WTC11 (cell line): ENCODE results near the gene MAX. TPM values are rescaled to one million over a fixed set of nuclear protein-coding genes. Genes with fewer than 3 reads are reported as not detected.

Experiments used
- ATAC-seq: fragments of 200-7000 bp; cut with Tn5 transposase; 2 replicates; pipeline ENCODE4 v1.10.0; 2021; ENCODE audit warnings: mild to moderate bottlenecking, moderate library complexity
- CTCF ChIA-PET: fragments of 300-600 bp; sonication (Branson Sonifier 250); formaldehyde crosslinking; loops from one replicate; lab custom pipeline; 2021; ENCODE audit warnings: antibody characterized with exemption; lab: Charles Lee
- POLR2A ChIA-PET: fragments of 350-600 bp; sonication (Branson Sonifier 250); formaldehyde crosslinking; loops from one replicate; lab custom pipeline; 2021; ENCODE audit warnings: antibody characterized with exemption; lab: Charles Lee
- DNase-seq: peaks from one replicate; pipeline ENCODE4 v3.0.0; 2021; ENCODE audit warnings: low spot score
- H3K27ac Mint-ChIP-seq: 2 replicates; pipeline ENCODE4 v1.8.0; 2021; ENCODE audit warnings: mixed read lengths
- H3K27me3 Mint-ChIP-seq: 2 replicates; pipeline ENCODE4 v1.8.0; 2021; ENCODE audit warnings: low read depth, mild to moderate bottlenecking, moderate library complexity, mixed read lengths
- H3K36me3 Mint-ChIP-seq: 2 replicates; pipeline ENCODE4 v1.8.0; 2021; ENCODE audit warnings: mixed read lengths
- H3K4me1 Mint-ChIP-seq: 2 replicates; pipeline ENCODE4 v1.8.0; 2022; ENCODE audit warnings: mixed read lengths
- H3K4me3 Mint-ChIP-seq: 2 replicates; pipeline ENCODE4 v1.8.0; 2021; ENCODE audit warnings: mild to moderate bottlenecking, moderate library complexity, mixed read lengths
- H3K9me3 Mint-ChIP-seq: 2 replicates; pipeline ENCODE4 v1.8.0; 2021; ENCODE audit warnings: mixed read lengths
- EMX1 ChIP-seq: fragments of 250-450 bp; sonication (Bioruptor Pico); IDR thresholded peaks from 2 replicates; pipeline ENCODE4 v1.8.0; 2021; ENCODE audit warnings: mild to moderate bottlenecking
- GABPB1 ChIP-seq: sonication (generic); formaldehyde crosslinking; IDR thresholded peaks from 2 replicates; pipeline ENCODE4 v1.8.1; 2023; ENCODE audit warnings: mild to moderate bottlenecking, missing genetic modification reagents
- NFE2L1 ChIP-seq: sonication (generic); formaldehyde crosslinking; IDR thresholded peaks from 2 replicates; pipeline ENCODE4 v1.8.1; 2023; ENCODE audit warnings: missing genetic modification reagents
- NFYB ChIP-seq: sonication (generic); formaldehyde crosslinking; conservative IDR thresholded peaks from 2 replicates; pipeline ENCODE4 v1.8.0; 2022; ENCODE audit warnings: low read depth, missing genetic modification reagents
- NR1H2 ChIP-seq: sonication (generic); formaldehyde crosslinking; IDR thresholded peaks from 2 replicates; pipeline ENCODE4 v1.9.0; 2021; ENCODE audit warnings: mild to moderate bottlenecking, moderate library complexity, missing genetic modification reagents
- OVOL2 ChIP-seq: fragments of 250-450 bp; sonication (Bioruptor Pico); IDR thresholded peaks from 2 replicates; pipeline ENCODE4 v1.9.0; 2021; ENCODE audit warnings: mild to moderate bottlenecking, borderline replicate concordance
- SMAD4 ChIP-seq: sonication (generic); formaldehyde crosslinking; IDR thresholded peaks from 2 replicates; pipeline ENCODE4 v1.8.0; 2022; ENCODE audit warnings: mild to moderate bottlenecking, missing genetic modification reagents
- SP1 ChIP-seq: sonication (generic); formaldehyde crosslinking; conservative IDR thresholded peaks from 2 replicates; pipeline ENCODE4 v1.8.1; 2022; ENCODE audit warnings: missing genetic modification reagents
- TP53 ChIP-seq: sonication (generic); formaldehyde crosslinking; IDR thresholded peaks from 2 replicates; pipeline ENCODE4 v1.8.1; 2023; ENCODE audit warnings: mild to moderate bottlenecking, missing genetic modification reagents
- total RNA-seq: library from RNA; stranded (reverse); gene quantifications from 3 replicates; pipeline ENCODE4 v1.2.3, GENCODE V29; 2021
- TF ChIP-seq, protein P1 (sequence below): sonication (generic); formaldehyde crosslinking; IDR thresholded peaks from 2 replicates; pipeline ENCODE4 v1.8.1; 2023; ENCODE audit warnings: mild to moderate bottlenecking, missing genetic modification reagents, moderate library complexity
- TF ChIP-seq, protein P2 (sequence below): sonication (generic); formaldehyde crosslinking; IDR thresholded peaks from 2 replicates; pipeline ENCODE4 v1.8.0; 2022; ENCODE audit warnings: mild to moderate bottlenecking, missing genetic modification reagents
- TF ChIP-seq, protein P3 (sequence below): sonication (generic); formaldehyde crosslinking; IDR thresholded peaks from 2 replicates; pipeline ENCODE4 v1.8.0; 2022; ENCODE audit warnings: mild to moderate bottlenecking, missing genetic modification reagents
- TF ChIP-seq, protein P4 (sequence below): fragments of 250-450 bp; sonication (Bioruptor Pico); conservative IDR thresholded peaks from 2 replicates; pipeline ENCODE4 v1.9.0; 2021; ENCODE audit warnings: mild to moderate bottlenecking
- TF ChIP-seq, protein P5 (sequence below): sonication (generic); formaldehyde crosslinking; IDR thresholded peaks from 2 replicates; pipeline ENCODE4 v1.8.0; 2022; ENCODE audit warnings: mild to moderate bottlenecking, missing genetic modification reagents
- TF ChIP-seq, protein P6 (sequence below): sonication (generic); formaldehyde crosslinking; IDR thresholded peaks from 2 replicates; pipeline ENCODE4 v1.8.1; 2022; ENCODE audit warnings: mild to moderate bottlenecking, missing genetic modification reagents, moderate library complexity, borderline replicate concordance
- TF ChIP-seq, protein P7 (sequence below): sonication (generic); formaldehyde crosslinking; IDR thresholded peaks from 2 replicates; pipeline ENCODE4 v1.8.1; 2023; ENCODE audit warnings: mild to moderate bottlenecking, missing genetic modification reagents, borderline replicate concordance
- TF ChIP-seq, protein P8 (sequence below): sonication (generic); formaldehyde crosslinking; IDR thresholded peaks from 2 replicates; pipeline ENCODE4 v1.8.0; 2023; ENCODE audit warnings: missing genetic modification reagents

The MAX gene
- total RNA-seq, 1 experiment from 2014 or later = 58.5 TPM

DNA sequence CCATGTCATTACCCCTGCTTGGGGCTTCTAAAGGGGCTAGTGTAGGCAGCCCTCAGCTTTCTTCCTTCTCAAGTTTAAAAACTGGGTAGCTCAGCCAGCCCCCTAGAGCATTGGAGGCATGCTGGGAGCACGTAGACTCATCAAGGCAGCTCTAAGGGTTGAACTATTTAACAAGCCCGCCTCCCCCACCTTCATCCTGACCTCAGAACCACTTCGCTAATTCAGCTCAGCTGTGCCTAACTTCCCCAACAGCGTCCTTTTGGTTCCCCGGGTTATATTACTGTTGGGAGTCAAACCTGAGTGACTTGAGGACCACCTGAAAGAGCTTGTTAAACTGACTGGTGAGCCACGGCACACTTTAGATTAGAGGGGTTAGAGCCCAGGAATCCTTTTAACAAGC, 30.1 kb downstream of the MAX start (continued):
- TF ChIP-seq, protein P1, sequence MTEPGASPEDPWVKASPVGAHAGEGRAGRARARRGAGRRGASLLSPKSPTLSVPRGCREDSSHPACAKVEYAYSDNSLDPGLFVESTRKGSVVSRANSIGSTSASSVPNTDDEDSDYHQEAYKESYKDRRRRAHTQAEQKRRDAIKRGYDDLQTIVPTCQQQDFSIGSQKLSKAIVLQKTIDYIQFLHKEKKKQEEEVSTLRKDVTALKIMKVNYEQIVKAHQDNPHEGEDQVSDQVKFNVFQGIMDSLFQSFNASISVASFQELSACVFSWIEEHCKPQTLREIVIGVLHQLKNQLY (CRISPR knock-in tag) = no peak
- no peak for TF ChIP-seq EMX1 (CRISPR knock-in tag)
- TF ChIP-seq, protein P2, sequence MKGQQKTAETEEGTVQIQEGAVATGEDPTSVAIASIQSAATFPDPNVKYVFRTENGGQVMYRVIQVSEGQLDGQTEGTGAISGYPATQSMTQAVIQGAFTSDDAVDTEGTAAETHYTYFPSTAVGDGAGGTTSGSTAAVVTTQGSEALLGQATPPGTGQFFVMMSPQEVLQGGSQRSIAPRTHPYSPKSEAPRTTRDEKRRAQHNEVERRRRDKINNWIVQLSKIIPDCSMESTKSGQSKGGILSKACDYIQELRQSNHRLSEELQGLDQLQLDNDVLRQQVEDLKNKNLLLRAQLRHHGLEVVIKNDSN (CRISPR knock-in tag) = no peak
- TF ChIP-seq OVOL2 (CRISPR knock-in tag) = no peak
- TF ChIP-seq GABPB1 (CRISPR knock-in tag) = no peak
- TF ChIP-seq TP53 = no peak
- TF ChIP-seq NFE2L1 = no peak
- TF ChIP-seq, protein P3, sequence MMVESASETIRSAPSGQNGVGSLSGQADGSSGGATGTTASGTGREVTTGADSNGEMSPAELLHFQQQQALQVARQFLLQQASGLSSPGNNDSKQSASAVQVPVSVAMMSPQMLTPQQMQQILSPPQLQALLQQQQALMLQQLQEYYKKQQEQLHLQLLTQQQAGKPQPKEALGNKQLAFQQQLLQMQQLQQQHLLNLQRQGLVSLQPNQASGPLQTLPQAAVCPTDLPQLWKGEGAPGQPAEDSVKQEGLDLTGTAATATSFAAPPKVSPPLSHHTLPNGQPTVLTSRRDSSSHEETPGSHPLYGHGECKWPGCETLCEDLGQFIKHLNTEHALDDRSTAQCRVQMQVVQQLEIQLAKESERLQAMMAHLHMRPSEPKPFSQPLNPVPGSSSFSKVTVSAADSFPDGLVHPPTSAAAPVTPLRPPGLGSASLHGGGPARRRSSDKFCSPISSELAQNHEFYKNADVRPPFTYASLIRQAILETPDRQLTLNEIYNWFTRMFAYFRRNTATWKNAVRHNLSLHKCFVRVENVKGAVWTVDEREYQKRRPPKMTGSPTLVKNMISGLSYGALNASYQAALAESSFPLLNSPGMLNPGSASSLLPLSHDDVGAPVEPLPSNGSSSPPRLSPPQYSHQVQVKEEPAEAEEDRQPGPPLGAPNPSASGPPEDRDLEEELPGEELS (CRISPR knock-in tag) = no peak
- no peak for TF ChIP-seq SP1 (CRISPR knock-in tag)

DNA sequence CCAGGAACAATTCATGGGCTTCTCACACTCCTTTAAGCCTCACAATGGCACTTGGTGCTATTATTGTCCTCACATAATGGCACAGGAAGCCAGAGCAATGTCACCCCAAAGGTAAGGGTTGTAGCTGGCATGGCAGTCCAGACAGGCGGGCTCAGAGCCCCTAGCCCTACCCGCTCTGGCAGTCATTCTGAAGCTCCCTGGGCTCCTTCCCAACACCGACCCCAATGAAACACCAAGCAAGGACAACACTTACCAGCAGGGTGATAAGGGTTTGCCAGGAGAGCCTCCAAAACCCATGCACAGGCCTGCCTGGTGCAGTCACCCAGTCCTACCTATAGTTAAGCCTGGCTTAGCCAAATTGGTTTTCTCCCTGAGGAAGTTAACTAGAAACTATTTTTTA, 30.8 kb downstream of the MAX start:
- H3K4me3 Mint-ChIP-seq = no peak overlapping the region
- H3K9me3 Mint-ChIP-seq = no peaks in the 10 kb centered on the region
- DNase-seq = no peak
- peaks cover 10% of the 10 kb centered on the region for H3K36me3 Mint-ChIP-seq
- TF ChIP-seq, protein P4, sequence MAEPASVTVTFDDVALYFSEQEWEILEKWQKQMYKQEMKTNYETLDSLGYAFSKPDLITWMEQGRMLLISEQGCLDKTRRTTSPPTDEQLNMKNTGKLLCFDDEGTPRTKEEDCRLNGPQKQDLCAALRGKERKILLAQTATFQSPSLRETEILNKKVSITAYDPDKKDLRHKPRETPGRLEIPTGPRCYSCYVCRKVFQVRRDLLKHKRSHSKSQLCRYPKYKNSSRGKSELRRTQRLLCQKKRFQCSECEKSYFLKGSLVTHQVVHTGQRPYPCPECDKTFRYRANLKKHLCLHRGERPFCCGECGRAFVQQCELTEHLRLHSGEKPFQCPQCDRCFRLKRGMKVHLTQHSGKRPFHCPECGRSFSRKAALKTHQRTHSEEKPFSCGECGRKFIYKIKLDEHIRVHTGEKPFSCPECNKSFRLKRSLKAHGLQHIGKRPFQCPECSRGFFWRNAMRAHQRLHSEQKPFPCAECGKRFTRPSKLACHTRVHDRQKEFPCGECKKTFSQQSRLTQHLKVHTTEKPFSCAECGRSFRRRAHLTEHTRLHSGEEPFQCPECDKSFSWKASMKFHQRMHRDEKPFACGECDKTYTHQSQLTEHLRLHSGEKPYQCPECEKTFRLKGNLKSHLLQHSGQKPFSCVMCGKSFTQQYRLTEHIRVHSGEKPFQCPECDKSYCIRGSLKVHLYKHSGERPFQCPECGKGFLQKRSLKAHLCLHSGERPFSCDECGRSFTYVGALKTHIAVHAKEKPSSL (CRISPR knock-in tag) = no peak
- TF ChIP-seq, protein P5, sequence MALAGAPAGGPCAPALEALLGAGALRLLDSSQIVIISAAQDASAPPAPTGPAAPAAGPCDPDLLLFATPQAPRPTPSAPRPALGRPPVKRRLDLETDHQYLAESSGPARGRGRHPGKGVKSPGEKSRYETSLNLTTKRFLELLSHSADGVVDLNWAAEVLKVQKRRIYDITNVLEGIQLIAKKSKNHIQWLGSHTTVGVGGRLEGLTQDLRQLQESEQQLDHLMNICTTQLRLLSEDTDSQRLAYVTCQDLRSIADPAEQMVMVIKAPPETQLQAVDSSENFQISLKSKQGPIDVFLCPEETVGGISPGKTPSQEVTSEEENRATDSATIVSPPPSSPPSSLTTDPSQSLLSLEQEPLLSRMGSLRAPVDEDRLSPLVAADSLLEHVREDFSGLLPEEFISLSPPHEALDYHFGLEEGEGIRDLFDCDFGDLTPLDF (CRISPR knock-in tag) = no peak
- TF ChIP-seq SMAD4 (CRISPR knock-in tag) = no peak
- H3K4me1 Mint-ChIP-seq = no peaks in the 10 kb centered on the region
- ATAC-seq = no peak; the same call in 1 of the 2 replicates
- H3K27ac Mint-ChIP-seq = no peak overlapping the region
- CTCF ChIA-PET = no interaction called here
- POLR2A ChIA-PET = no interaction called here
- H3K27me3 Mint-ChIP-seq = no peaks in the 10 kb centered on the region

DNA sequence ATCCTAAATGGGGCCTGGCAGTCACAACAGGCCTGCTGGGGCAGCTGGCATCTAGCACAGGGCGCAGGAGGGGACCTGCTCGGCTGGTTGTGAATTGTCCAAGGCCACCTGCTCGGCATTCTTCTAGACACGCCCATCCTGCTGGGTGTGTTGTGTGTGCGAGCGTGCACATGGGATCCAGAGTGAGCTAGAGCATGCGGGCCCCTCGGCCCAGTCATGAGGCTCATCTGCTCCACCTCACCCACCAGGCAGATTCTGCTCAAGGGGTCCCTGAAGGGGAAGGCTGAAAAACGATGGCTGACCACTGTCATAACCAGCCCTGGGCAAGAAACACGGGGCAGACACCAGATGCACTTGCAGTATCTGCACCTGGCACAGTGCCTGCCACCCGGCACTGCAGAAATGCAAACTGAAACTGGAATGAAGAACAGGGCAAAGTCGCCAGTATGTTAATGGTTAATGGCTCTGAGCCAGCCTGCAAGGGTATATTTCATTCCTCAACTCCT, 31.8 kb downstream of the MAX start:
- no peak overlapping the region for H3K27ac Mint-ChIP-seq
- no peak for TF ChIP-seq NR1H2 (CRISPR knock-in tag)
- TF ChIP-seq, protein P6, sequence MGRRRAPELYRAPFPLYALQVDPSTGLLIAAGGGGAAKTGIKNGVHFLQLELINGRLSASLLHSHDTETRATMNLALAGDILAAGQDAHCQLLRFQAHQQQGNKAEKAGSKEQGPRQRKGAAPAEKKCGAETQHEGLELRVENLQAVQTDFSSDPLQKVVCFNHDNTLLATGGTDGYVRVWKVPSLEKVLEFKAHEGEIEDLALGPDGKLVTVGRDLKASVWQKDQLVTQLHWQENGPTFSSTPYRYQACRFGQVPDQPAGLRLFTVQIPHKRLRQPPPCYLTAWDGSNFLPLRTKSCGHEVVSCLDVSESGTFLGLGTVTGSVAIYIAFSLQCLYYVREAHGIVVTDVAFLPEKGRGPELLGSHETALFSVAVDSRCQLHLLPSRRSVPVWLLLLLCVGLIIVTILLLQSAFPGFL (CRISPR knock-in tag) = no peak
- TF ChIP-seq, protein P5 (CRISPR knock-in tag) = no peak
- no peak for TF ChIP-seq NFYB (CRISPR knock-in tag)
- TF ChIP-seq, protein P7, sequence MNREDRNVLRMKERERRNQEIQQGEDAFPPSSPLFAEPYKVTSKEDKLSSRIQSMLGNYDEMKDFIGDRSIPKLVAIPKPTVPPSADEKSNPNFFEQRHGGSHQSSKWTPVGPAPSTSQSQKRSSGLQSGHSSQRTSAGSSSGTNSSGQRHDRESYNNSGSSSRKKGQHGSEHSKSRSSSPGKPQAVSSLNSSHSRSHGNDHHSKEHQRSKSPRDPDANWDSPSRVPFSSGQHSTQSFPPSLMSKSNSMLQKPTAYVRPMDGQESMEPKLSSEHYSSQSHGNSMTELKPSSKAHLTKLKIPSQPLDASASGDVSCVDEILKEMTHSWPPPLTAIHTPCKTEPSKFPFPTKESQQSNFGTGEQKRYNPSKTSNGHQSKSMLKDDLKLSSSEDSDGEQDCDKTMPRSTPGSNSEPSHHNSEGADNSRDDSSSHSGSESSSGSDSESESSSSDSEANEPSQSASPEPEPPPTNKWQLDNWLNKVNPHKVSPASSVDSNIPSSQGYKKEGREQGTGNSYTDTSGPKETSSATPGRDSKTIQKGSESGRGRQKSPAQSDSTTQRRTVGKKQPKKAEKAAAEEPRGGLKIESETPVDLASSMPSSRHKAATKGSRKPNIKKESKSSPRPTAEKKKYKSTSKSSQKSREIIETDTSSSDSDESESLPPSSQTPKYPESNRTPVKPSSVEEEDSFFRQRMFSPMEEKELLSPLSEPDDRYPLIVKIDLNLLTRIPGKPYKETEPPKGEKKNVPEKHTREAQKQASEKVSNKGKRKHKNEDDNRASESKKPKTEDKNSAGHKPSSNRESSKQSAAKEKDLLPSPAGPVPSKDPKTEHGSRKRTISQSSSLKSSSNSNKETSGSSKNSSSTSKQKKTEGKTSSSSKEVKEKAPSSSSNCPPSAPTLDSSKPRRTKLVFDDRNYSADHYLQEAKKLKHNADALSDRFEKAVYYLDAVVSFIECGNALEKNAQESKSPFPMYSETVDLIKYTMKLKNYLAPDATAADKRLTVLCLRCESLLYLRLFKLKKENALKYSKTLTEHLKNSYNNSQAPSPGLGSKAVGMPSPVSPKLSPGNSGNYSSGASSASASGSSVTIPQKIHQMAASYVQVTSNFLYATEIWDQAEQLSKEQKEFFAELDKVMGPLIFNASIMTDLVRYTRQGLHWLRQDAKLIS (CRISPR knock-in tag) = no peak
- TF ChIP-seq, protein P8, sequence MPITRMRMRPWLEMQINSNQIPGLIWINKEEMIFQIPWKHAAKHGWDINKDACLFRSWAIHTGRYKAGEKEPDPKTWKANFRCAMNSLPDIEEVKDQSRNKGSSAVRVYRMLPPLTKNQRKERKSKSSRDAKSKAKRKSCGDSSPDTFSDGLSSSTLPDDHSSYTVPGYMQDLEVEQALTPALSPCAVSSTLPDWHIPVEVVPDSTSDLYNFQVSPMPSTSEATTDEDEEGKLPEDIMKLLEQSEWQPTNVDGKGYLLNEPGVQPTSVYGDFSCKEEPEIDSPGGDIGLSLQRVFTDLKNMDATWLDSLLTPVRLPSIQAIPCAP (CRISPR knock-in tag) = no peak
- CTCF ChIA-PET = no interaction called here
- H3K4me3 Mint-ChIP-seq = no peak overlapping the region
- DNase-seq (no peak), ATAC-seq (no peak)
- POLR2A ChIA-PET = no interaction called here
- H3K9me3 Mint-ChIP-seq = no peaks in the 10 kb centered on the region
- H3K36me3 Mint-ChIP-seq = peaks cover 10% of the 10 kb centered on the region
- no peaks in the 10 kb centered on the region for H3K4me1 Mint-ChIP-seq
- H3K27me3 Mint-ChIP-seq = no peaks in the 10 kb centered on the region
